ENCODE measurements around the gene CHD1.

GRCh38 chr5:98954392-98955028 is 25.7 kb upstream of the CHD1 start:
- TF ChIP-seq CTCF (IDR thresholded peaks at IDR 0.05) (no peak), POLR2A (IDR thresholded peaks at IDR 0.05) (no peak)

All from thyroid gland (tissue), 4 donors.